AG04449 (cell line): Measurements from ENCODE around the gene PSMB9.

Experiments
- CTCF ChIA-PET: fragments of 350-600 bp; formaldehyde crosslinking; extraction: SDS; loops from one replicate; lab custom pipeline; 2021; ENCODE audit warnings: antibody characterized with exemption; lab: Yijun Ruan, JAX
- POLR2A ChIA-PET: fragments of 400-600, 350-600 bp; formaldehyde crosslinking; extraction: SDS; loops from one replicate; lab custom pipeline; 2020; ENCODE audit warnings: antibody characterized with exemption, inconsistent platforms; lab: Yijun Ruan, JAX
- DNase-seq: peaks from one replicate; pipeline ENCODE4 v3.0.0-alpha.2; 2010; ENCODE audit warnings: low read depth, low spot score
- H3K4me3 ChIP-seq: 2 replicates; pipeline ENCODE4 v1.5.1; 2011; ENCODE audit warnings: low read depth, mild to moderate bottlenecking, control low read depth, low read length
- CTCF ChIP-seq: IDR thresholded peaks from one replicate; pipeline ENCODE4 v1.5.1; 2011; ENCODE audit warnings: mild to moderate bottlenecking, moderate library complexity, low read length, control low read depth, inconsistent platforms; ENCODE audit not compliant: insufficient read depth; ENCODE audit errors: missing control alignments

Gene PSMB9

GRCh38 chr6:32889533-32889932 lies 35.5 kb downstream of the PSMB9 start:
- POLR2A ChIA-PET = interaction anchor here (0.8 kb wide), 1 partner anchor 95 kb away, joined by 4 read pairs; no protein-coding TSS in a partner anchor
- H3K4me3 ChIP-seq = no peak overlapping the region
- no peak for DNase-seq
- no peak for TF ChIP-seq CTCF
- CTCF ChIA-PET = interaction anchor here (0.7 to 1.2 kb wide), 5 partner anchors 44 to 95 kb away, joined by 3 to 5 read pairs (median 3); no protein-coding TSS in a partner anchor

GRCh38 chr6:32890831-32891230 lies 36.8 kb downstream of the PSMB9 start:
- ChIA-PET CTCF (interaction anchor here (0.6 to 1.2 kb wide), 3 partner anchors 43 to 93 kb away, joined by 3 to 4 read pairs (median 3); partner anchors contain the start of gene TAP2), POLR2A (no interaction called here)
- H3K4me3 ChIP-seq = no peak overlapping the region
- no peak for TF ChIP-seq CTCF
- no peak for DNase-seq

DNA sequence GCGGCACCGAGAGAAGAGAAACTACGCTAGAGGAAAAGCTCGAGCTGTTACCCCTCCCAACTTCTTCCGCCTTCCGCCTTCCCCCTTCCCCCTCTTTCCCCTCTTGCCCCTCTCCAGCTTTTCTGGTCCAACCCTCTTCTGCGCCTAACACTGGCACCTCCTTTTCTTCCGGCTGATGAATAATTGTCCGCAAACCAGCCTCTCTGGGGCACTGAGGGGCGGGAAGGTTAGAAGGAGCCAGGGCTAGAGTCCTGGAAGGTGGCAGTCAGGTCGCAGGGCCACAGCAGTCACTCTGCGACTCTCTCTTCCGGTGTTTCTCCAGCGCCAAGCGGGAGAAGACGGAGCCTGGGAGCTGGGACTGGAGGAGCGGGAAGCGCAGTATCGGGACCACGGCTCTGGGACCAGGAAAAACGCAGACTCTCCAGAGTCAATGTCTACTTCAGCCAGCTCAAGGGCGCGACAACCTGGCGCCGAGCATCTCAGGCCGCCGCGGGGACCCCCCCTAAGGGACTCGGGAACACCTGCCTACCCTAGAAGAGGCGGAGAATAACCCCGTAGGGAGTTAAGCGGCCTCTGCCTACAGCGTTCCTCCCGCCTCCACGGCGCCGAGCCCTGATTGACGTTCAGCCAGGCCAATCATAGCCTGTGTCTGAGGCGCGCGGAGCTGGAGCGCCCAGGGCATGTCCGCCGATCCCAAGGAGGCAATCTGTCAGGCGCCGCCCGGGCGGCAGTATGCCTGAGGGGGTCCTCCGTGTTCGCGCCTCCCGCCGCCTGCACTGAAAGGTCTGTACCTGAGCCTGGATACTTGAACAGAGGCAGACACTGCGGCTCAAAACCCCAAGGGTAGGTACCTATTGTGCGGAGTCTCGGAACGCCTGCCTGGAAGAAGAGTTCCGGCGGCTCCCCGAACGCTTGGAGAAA lies 40.4 kb downstream of the PSMB9 start:
- H3K4me3 ChIP-seq = peak overlapping the region; percentile 77
- ChIA-PET POLR2A (interaction anchor here (1.2 to 1.9 kb wide), 3 partner anchors 77 to 90 kb away, joined by 5 to 34 read pairs (median 10); no protein-coding TSS in a partner anchor), CTCF (interaction anchor here (0.9 to 5.3 kb wide), 14 partner anchors 9 to 354 kb away, joined by 3 to 44 read pairs (median 4); partner anchors contain the start of gene HLA-DMA)
- DNase-seq = peak; percentile 44
- no peak for TF ChIP-seq CTCF

GRCh38 chr6:32895006-32895345 lies 41.0 kb downstream of the PSMB9 start:
- H3K4me3 ChIP-seq = peak overlapping the region; percentile 77
- ChIA-PET POLR2A (interaction anchor here (1.8 to 1.9 kb wide), 2 partner anchors 76 to 80 kb away, joined by 10 to 34 read pairs; no protein-coding TSS in a partner anchor), CTCF (interaction anchor here (0.9 to 5.3 kb wide), 10 partner anchors 9 to 353 kb away, joined by 3 to 44 read pairs (median 9); partner anchors contain the start of gene HLA-DMA)
- no peak for TF ChIP-seq CTCF
- no peak for DNase-seq

- no peak overlapping the region for H3K4me3 ChIP-seq
- ChIA-PET CTCF (interaction anchor here (0.9 to 6.0 kb wide), 10 partner anchors 9 to 65 kb away, joined by 3 to 39 read pairs (median 8); partner anchors contain the start of genes HLA-DMA and TAP2), POLR2A (interaction anchor here (1.6 kb wide), 1 partner anchor 68 kb away, joined by 5 read pairs; no protein-coding TSS in a partner anchor)
- no peak for DNase-seq
- TF ChIP-seq CTCF = no peak
These were observed 50.0 kb downstream of the PSMB9 start for GRCh38 chr6:32903952-32904351.

DNA sequence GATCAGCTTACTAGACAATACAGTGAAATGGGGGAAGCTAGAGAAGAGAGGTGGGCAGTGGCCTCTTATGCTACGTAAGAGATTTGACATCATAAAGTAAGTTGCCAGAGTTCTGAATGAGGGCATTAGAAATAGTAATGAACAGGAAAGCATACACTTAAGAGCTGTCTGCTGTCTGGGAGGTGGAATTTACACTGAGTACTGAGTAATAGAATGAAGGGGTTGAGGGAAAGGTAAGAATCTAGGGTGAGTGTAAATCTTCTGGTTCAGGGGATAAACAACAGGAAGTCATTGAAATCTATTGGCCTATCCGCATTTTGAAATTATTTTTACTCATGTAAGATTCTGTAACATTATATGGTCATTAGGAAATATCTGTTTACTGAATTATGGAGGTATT lies 51.1 kb downstream of the PSMB9 start:
- H3K4me3 ChIP-seq = no peak overlapping the region
- ChIA-PET POLR2A (interaction anchor here (0.6 to 1.6 kb wide), 2 partner anchors 66 to 67 kb away, joined by 3 to 5 read pairs; no protein-coding TSS in a partner anchor), CTCF (interaction anchor here (0.6 to 6.0 kb wide), 11 partner anchors 8 to 80 kb away, joined by 3 to 39 read pairs (median 8); partner anchors contain the start of genes HLA-DMA and TAP2)
- no peak for TF ChIP-seq CTCF
- DNase-seq = no peak
